IMR-90 (cell line): ENCODE measurements around the gene GLP2R. TPM values are rescaled to one million over a fixed set of nuclear protein-coding genes. Genes with fewer than 3 reads are reported as not detected.

Experiments used
- ATAC-seq: fragments of 200-7000 bp; cut with Tn5 transposase; 2 replicates; pipeline ENCODE4 v1.9.1; 2020; ENCODE audit warnings: low read depth, mild to moderate bottlenecking, moderate library complexity
- BruUV-seq: library from RNA; stranded (reverse); fragments of 400-500 nt; replicated peaks from 2 replicates; lab custom pipeline; 2021; lab: Mats Ljungman, UMichigan
- CTCF ChIA-PET: fragments of 300-600 bp; formaldehyde crosslinking; extraction: SDS; loops from one replicate; lab custom pipeline; 2021; ENCODE audit warnings: antibody characterized with exemption; lab: Yijun Ruan, JAX
- POLR2A ChIA-PET: fragments of 300-600 bp; sonication (Branson Sonifier 250); formaldehyde crosslinking; loops from one replicate; lab custom pipeline; 2022; ENCODE audit warnings: antibody characterized with exemption; ENCODE audit not compliant: unreplicated experiment; lab: Charles Lee
- DNase-seq: peaks from one replicate; pipeline ENCODE4 v3.0.0; 2013
- H2AFZ ChIP-seq: replicated peaks from 2 replicates; pipeline ENCODE3; 2013; ENCODE audit warnings: low read length, mild to moderate bottlenecking; ENCODE audit not compliant: poor library complexity
- H2AK5ac ChIP-seq: 2 replicates; pipeline ENCODE4 v1.6.1; 2013; ENCODE audit warnings: low read depth, low read length, inconsistent platforms
- H2AK9ac ChIP-seq: replicated peaks from 2 replicates; pipeline ENCODE3; 2013; ENCODE audit warnings: mild to moderate bottlenecking, low read depth, low read length, moderate library complexity; ENCODE audit not compliant: poor library complexity
- H2BK120ac ChIP-seq: 2 replicates; pipeline ENCODE4 v1.6.1; 2013; ENCODE audit warnings: low read depth, low read length, inconsistent platforms
- H2BK15ac ChIP-seq: 3 replicates; pipeline ENCODE4 v1.6.1; 2013; ENCODE audit warnings: low read depth, low read length, inconsistent platforms
- H2BK20ac ChIP-seq: 2 replicates; pipeline ENCODE4 v1.6.1; 2013; ENCODE audit warnings: low read depth, mild to moderate bottlenecking, inconsistent platforms, low read length, moderate library complexity
- H2BK5ac ChIP-seq: 2 replicates; pipeline ENCODE4 v1.6.1; 2013; ENCODE audit warnings: mild to moderate bottlenecking, low read depth, low read length, inconsistent platforms; ENCODE audit not compliant: poor library complexity, severe bottlenecking
- H3K14ac ChIP-seq: replicated peaks from 2 replicates; pipeline ENCODE4 v1.6.1; 2013; ENCODE audit warnings: low read depth, low read length, inconsistent platforms
- H3K18ac ChIP-seq: 2 replicates; pipeline ENCODE4 v1.6.1; 2013; ENCODE audit warnings: low read depth, low read length, control low read depth
- H3K23ac ChIP-seq: 2 replicates; pipeline ENCODE4 v1.6.1; 2013; ENCODE audit warnings: low read depth, low read length, inconsistent platforms
- H3K27ac ChIP-seq: 2 replicates; pipeline ENCODE4 v1.5.1; 2013; ENCODE audit warnings: mild to moderate bottlenecking, control low read depth, low read length; ENCODE audit not compliant: insufficient read depth
- H3K27me3 ChIP-seq: 2 replicates; pipeline ENCODE4 v1.6.1; 2013; ENCODE audit warnings: low read length; ENCODE audit not compliant: control insufficient read depth, insufficient read depth
- H3K36me3 ChIP-seq: 2 replicates; pipeline ENCODE4 v1.6.1; 2013; ENCODE audit warnings: low read length, mixed read lengths; ENCODE audit not compliant: control insufficient read depth, insufficient read depth
- H3K4ac ChIP-seq: 2 replicates; pipeline ENCODE4 v1.6.1; 2013; ENCODE audit warnings: low read depth, low read length, inconsistent platforms
- H3K4me1 ChIP-seq: 2 replicates; pipeline ENCODE4 v1.6.1; 2013; ENCODE audit warnings: low read length, mixed read lengths; ENCODE audit not compliant: control insufficient read depth, insufficient read depth
- H3K4me2 ChIP-seq: 2 replicates; pipeline ENCODE4 v1.6.1; 2013; ENCODE audit warnings: low read depth, mild to moderate bottlenecking, control low read depth, low read length, moderate library complexity
- H3K4me3 ChIP-seq: 2 replicates; pipeline ENCODE4 v1.5.1; 2013; ENCODE audit warnings: low read depth, mild to moderate bottlenecking, control low read depth, low read length, moderate library complexity; ENCODE audit not compliant: insufficient read depth
- H3K56ac ChIP-seq: 2 replicates; pipeline ENCODE4 v1.6.1; 2013; ENCODE audit warnings: low read length, inconsistent platforms; ENCODE audit not compliant: insufficient read depth; ENCODE audit errors: extremely low read depth
- H3K79me1 ChIP-seq, 2 experiments: 2 replicates each; pipeline ENCODE4 v1.6.1; 2013; ENCODE audit warnings: low read length in 2 of 2, inconsistent platforms in 1 of 2, low read depth in 1 of 2
- H3K9ac ChIP-seq: 2 replicates; pipeline ENCODE4 v1.6.1; 2013; ENCODE audit warnings: low read depth, low read length, control low read depth
- H3K9me1 ChIP-seq: 2 replicates; pipeline ENCODE4 v1.6.1; 2013; ENCODE audit warnings: low read length, inconsistent platforms; ENCODE audit not compliant: insufficient read depth
- H3K9me3 ChIP-seq: 2 replicates; pipeline ENCODE4 v1.6.1; 2013; ENCODE audit warnings: low read length; ENCODE audit not compliant: control insufficient read depth, insufficient read depth
- H4K20me1 ChIP-seq: 2 replicates; pipeline ENCODE4 v1.6.1; 2013; ENCODE audit warnings: low read length, inconsistent platforms; ENCODE audit not compliant: insufficient read depth
- H4K5ac ChIP-seq: 2 replicates; pipeline ENCODE4 v1.6.1; 2013; ENCODE audit warnings: mild to moderate bottlenecking, low read depth, low read length, control low read depth
- H4K8ac ChIP-seq, 2 experiments: 2 replicates each; pipeline ENCODE4 v1.6.1; 2013; ENCODE audit warnings: low read depth in 2 of 2, low read length in 2 of 2, control low read depth in 1 of 2, inconsistent platforms in 1 of 2
- H4K91ac ChIP-seq: 2 replicates; pipeline ENCODE4 v1.6.1; 2013; ENCODE audit warnings: low read depth, low read length, inconsistent platforms; ENCODE audit not compliant: insufficient read depth
- CEBPB ChIP-seq: IDR thresholded peaks from 2 replicates; pipeline ENCODE4 v1.6.1; 2012; ENCODE audit warnings: low read depth, low read length, improper control_type of control experiment
- NFE2L2 ChIP-seq: fragments of 150-350 bp; IDR thresholded peaks from 2 replicates; pipeline ENCODE4 v1.6.1; 2016; ENCODE audit warnings: low read depth, mild to moderate bottlenecking, low read length
- RFX5 ChIP-seq: IDR thresholded peaks from 2 replicates; pipeline ENCODE4 v1.8.0; 2012; ENCODE audit warnings: low read depth, mild to moderate bottlenecking, low read length, moderate library complexity
- WGBS, 2 experiments: methylation state at CpG; one replicate each; pipeline versions ENCODE4 v1.1.5 to v1.1.7; 2013; ENCODE audit warnings: missing lambda C conversion rate in 2 of 2; ENCODE audit not compliant: insufficient read length in 1 of 2; ENCODE audit errors: extremely low coverage in 2 of 2; 5-methylcytosine and 5-hydroxymethylcytosine counted together
- dilution Hi-C: fragments of 300-500 bp; cut with HindIII; formaldehyde crosslinking; loops from one replicate; pipeline ENCODE4 v1.14.3; 2018; ENCODE audit warnings: low sequenced_read_pairs; ENCODE audit not compliant: unreplicated experiment
- in situ Hi-C: fragments of 300-500 bp; cut with MboI; formaldehyde crosslinking; loops from 3 replicates; pipeline ENCODE4 v1.14.3; 2019; ENCODE audit warnings: low sequenced_read_pairs, inconsistent platforms, mixed read lengths
- intact Hi-C: fragments of 100-400 bp; cut with micrococcal nuclease; formaldehyde crosslinking; loops from 2 replicates; pipeline ENCODE4 v1.10.0; 2022
- polyA plus RNA-seq, 3 experiments: library from polyadenylated mRNA; depleted of rRNA; stranded (reverse); fragments of >200 nt; gene quantifications; 2 replicates each; pipeline ENCODE4 v1.2.3, GENCODE V29; 2012; ENCODE audit warnings: low replicate concordance in 1 of 3
- total RNA-seq: library from RNA; depleted of rRNA; stranded (reverse); fragments of >200 nt; gene quantifications from 2 replicates; pipeline ENCODE4 v1.2.3, GENCODE V29; 2012

The GLP2R gene
- total and polyA plus RNA-seq, 2 of the 4 experiments (the other 2 are of a cell fraction) = 0.07 TPM; not detected in 1

- intact Hi-C loops (no loop called here), in situ Hi-C loops (no loop called here), dilution Hi-C loops (no loop called here)
- peak overlapping the region; percentile 11; the same call in 1 of the 2 replicates for H2AK5ac ChIP-seq
- H3K9me1 ChIP-seq = peaks cover 4% of the 10 kb centered on the region; the same call in 1 of the 2 replicates
- H4K8ac ChIP-seq = peak overlapping the region; percentile 31 to 40; a peak in 2 of 4 replicates
- no peak overlapping the region for H3K14ac ChIP-seq
- no peaks in the 10 kb centered on the region for H3K36me3 ChIP-seq
- H2AFZ ChIP-seq = peak overlapping the region; percentile 29
- no peak overlapping the region for H3K4me3 ChIP-seq
- peak overlapping the region; percentile 60 for H3K27ac ChIP-seq
- H4K91ac ChIP-seq = peak overlapping the region; percentile 57
- H2BK120ac ChIP-seq = peak overlapping the region; percentile 49
- H3K56ac ChIP-seq = no peak overlapping the region
- no TSS peak for BruUV-seq
- H2AK9ac ChIP-seq = no peak overlapping the region
- H3K23ac ChIP-seq = no peak overlapping the region
- H3K18ac ChIP-seq = peak overlapping the region; percentile 80
- ChIA-PET POLR2A (no interaction called here), CTCF (interaction anchor here (0.7 to 1.3 kb wide), 3 partner anchors 63 to 521 kb away, joined by 3 to 5 read pairs (median 3); no protein-coding TSS in a partner anchor)
- no peaks in the 10 kb centered on the region for H3K27me3 ChIP-seq
- TF ChIP-seq CEBPB (peak; percentile 26; the same call in 1 of the 2 replicates), NFE2L2 (peak; percentile 73; the same call in 1 of the 2 replicates), RFX5 (no peak)
- no peaks in the 10 kb centered on the region for H3K79me1 ChIP-seq
- no peaks in the 10 kb centered on the region for H4K20me1 ChIP-seq
- peaks cover 14% of the 10 kb centered on the region for H3K4me1 ChIP-seq
- ATAC-seq (peak; percentile 44), DNase-seq (peak; percentile 85)
- peak overlapping the region; percentile 64 for H4K5ac ChIP-seq
- H2BK5ac ChIP-seq = peak overlapping the region; percentile 30
- H2BK20ac ChIP-seq = peak overlapping the region; percentile 54; the same call in 1 of the 2 replicates
- no peaks in the 10 kb centered on the region for H3K9me3 ChIP-seq
- H2BK15ac ChIP-seq = peak overlapping the region; percentile 76; the same call in 2 of the 3 replicates
- no CpG with 5 or more reads among the region's 11 CpGs for WGBS, 2 experiments
- H3K4ac ChIP-seq = peak overlapping the region; percentile 76; the same call in 1 of the 2 replicates
- peak overlapping the region; percentile 32; the same call in 1 of the 2 replicates for H3K4me2 ChIP-seq
- H3K9ac ChIP-seq = no peak overlapping the region; the same call in none of the 2 replicates
These were observed 12.1 kb downstream of the GLP2R start for GRCh38 chr17:9837551-9838471.
